GM12873 (cell line): ENCODE measurements around the gene ZNF615.

Experiments
- TF ChIP-seq, protein P1 (sequence below): IDR thresholded peaks from 2 replicates; pipeline ENCODE4 v1.5.1; 2012; ENCODE audit warnings: low read depth, mild to moderate bottlenecking, moderate library complexity, low read length, control low read depth; ENCODE audit not compliant: insufficient read depth; ENCODE audit errors: missing control alignments

Gene ZNF615

DNA sequence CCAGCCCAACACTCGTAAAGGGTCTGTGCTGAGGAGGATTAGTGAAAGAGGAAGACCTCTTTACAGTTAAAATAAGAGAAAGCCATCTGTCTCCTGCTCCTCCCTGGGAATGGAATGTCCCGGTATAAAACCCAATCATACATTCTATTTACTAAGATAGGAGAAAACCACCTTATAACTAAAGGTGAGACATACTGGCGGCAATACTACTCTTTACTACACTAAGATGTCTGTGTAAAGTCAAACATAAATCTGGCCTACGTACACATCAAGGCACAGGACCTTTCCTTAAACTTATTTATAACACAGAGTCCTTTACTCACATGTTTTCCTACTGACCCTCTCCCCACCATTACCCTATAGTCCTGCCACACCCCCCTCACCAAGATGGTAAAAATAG is 24.6 kb downstream of the ZNF615 start:
- TF ChIP-seq, protein P1, sequence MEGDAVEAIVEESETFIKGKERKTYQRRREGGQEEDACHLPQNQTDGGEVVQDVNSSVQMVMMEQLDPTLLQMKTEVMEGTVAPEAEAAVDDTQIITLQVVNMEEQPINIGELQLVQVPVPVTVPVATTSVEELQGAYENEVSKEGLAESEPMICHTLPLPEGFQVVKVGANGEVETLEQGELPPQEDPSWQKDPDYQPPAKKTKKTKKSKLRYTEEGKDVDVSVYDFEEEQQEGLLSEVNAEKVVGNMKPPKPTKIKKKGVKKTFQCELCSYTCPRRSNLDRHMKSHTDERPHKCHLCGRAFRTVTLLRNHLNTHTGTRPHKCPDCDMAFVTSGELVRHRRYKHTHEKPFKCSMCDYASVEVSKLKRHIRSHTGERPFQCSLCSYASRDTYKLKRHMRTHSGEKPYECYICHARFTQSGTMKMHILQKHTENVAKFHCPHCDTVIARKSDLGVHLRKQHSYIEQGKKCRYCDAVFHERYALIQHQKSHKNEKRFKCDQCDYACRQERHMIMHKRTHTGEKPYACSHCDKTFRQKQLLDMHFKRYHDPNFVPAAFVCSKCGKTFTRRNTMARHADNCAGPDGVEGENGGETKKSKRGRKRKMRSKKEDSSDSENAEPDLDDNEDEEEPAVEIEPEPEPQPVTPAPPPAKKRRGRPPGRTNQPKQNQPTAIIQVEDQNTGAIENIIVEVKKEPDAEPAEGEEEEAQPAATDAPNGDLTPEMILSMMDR = no peak

DNA sequence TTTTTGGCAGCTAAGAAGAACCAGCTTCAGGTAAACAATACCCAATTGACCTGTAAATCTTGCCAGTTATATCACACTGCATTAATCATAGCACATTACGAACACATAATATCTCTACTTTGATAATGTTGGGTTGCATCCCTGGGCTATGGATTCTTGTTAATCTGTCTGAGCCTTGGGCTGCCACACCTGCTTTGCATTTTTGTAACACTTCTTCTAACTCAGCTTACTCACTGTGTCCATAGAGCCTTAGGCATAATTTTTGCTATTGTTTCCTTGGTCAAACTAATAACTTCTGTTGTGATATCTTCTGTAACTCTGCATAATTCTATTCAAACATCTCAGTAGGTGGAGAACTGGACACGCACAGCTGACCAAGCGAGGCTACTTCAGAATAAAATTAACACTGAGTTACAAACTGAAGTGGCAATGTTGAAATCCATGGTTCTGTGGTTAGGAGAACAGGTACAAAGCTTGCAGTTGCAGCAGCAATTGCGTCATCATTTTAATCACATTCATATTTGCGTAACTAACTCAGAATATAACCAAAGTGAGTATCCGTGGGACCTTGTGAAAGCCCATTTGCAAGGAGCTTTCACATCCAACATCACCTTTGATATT is 27.8 kb downstream of the ZNF615 start:
- TF ChIP-seq, protein P1 = no peak

DNA sequence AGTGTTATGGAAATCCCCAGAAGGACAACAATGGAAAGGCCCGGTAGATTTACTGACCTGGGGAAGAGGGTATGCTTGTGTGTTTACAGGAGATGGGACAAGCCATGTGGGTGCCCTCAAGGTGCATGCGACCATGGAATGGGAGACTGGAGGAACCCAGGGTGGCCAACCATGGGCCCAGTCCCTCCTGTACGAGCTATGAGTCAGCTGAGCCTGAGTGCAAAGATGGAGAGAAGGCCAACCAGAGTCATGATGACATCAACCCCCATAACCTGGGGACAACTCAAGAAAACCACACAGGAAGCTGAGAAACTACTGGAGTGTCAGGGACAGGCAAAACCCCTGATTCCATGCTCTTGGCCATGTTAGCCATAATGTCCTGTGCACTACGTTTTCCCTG is 29.1 kb downstream of the ZNF615 start:
- TF ChIP-seq, protein P1 = no peak

DNA sequence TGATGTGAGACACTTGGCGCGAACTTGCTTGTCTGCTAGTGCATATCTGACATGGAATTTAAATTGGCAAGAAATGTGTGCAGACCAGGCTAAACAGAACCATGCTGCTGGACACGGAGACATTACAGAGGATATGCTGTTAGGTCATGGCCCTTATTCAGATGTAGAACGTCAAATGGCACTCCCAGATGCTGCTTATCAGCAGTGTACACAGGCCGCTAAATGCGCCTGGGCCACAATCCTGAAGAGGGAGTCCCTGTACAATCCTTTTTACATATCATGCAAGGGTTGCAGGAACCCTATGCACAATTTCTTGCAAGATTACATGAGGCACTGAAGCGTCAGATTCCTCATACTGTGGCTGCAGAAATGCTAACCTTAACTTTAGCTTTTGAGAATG is 30.7 kb downstream of the ZNF615 start:
- TF ChIP-seq, protein P1 = no peak

DNA sequence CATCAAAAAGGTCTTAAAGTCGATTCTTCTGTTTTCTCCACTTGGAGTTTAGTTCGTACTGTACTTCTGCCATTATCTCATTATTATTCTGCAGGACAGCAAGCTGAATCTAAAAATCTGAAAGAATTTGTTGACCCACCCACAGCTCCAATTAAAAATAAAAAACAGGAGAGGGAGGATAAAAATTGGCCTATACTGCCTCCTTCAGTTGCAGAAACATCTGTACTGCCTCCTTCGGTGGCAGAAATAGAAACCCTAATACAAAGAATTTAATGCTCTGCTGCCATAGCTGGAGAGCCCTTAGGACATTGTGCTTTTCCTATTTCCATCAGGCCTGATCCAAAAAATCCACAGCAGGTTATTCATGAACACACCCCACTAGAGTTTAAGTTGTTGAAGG is 31.2 kb downstream of the ZNF615 start:
- TF ChIP-seq, protein P1 = no peak

DNA sequence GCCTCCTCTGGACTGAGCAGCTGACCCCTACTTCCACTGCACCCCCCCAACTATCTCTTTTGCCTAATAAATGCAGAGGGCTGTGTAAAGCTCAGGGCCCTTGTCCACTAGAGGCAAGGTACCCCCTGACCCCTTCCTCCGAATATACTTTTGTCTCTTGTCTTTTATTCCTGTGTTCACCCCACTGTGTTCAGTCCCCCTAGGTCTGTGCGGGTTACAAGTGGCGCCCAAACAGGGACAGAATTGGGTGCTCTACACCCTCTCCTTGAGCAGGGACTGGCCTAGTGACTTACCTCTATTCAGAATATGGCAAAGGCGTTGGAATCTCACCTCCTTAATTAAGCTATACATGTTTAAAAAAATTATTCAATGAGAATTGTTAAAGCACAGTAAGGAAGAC is 36.4 kb downstream of the ZNF615 start:
- TF ChIP-seq, protein P1 = no peak

DNA sequence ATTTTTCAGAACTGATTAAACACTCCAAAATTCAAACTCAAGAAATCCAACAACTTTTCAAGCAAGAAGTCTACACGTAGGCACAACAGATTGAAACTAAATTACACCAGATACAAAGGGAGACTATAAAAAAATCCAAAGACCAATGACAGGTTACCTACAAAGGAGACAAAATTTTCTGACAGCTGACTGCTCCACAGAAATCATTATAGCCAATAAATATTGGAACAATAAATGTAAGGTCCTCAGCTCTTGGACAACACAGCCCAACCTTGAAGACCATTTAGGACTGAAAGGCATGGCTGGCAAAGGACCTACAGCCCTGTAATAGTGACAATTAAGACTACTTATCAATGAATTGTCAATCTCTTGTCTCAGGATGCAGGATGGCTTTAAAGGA is 37.3 kb downstream of the ZNF615 start:
- TF ChIP-seq, protein P1 = no peak
